Activated CD8-positive, alpha-beta T cell treated with anti-CD3 and anti-CD28 coated beads, Interleukin-2, amount 10 ng/mL, durations not matched to agents 7 days and 5 days (primary cell): ENCODE data around the gene KCNH1. TPM values are rescaled to one million over a fixed set of nuclear protein-coding genes. Genes with fewer than 3 reads are reported as not detected.
A peak's percentile ranks its signal among the peaks of the same experiment; 100 is the strongest.

Experiments used
- ATAC-seq: fragments of 150-1000 bp; cut with Tn5 transposase; one replicate; pipeline ENCODE4 v1.10.0; 2021; ENCODE audit warnings: moderate library complexity
- CTCF ChIA-PET: fragments of 350-600 bp; sonication (Branson Sonifier 250); formaldehyde crosslinking; loops from one replicate; lab custom pipeline; 2021; ENCODE audit warnings: antibody characterized with exemption; lab: Charles Lee
- POLR2A ChIA-PET: fragments of 350-600 bp; sonication (Branson Sonifier 250); formaldehyde crosslinking; loops from one replicate; lab custom pipeline; 2021; ENCODE audit warnings: antibody characterized with exemption; lab: Charles Lee
- DNase-seq: peaks from one replicate; pipeline ENCODE4 v3.0.0-alpha.2; 2020
- H3K27ac Mint-ChIP-seq: one replicate; pipeline ENCODE4 v1.8.0; 2021; ENCODE audit warnings: mild to moderate bottlenecking, mixed read lengths
- H3K27me3 Mint-ChIP-seq: one replicate; pipeline ENCODE4 v1.8.0; 2021; ENCODE audit warnings: low read depth, mixed read lengths
- H3K36me3 Mint-ChIP-seq: one replicate; pipeline ENCODE4 v1.8.0; 2021; ENCODE audit warnings: low read depth, mixed read lengths
- H3K4me1 Mint-ChIP-seq: one replicate; pipeline ENCODE4 v1.8.0; 2021; ENCODE audit warnings: low read depth, mixed read lengths
- H3K4me3 Mint-ChIP-seq: one replicate; pipeline ENCODE4 v1.8.0; 2021; ENCODE audit warnings: mild to moderate bottlenecking, mixed read lengths
- H3K9me3 Mint-ChIP-seq: one replicate; pipeline ENCODE4 v1.8.0; 2022; ENCODE audit warnings: mixed read lengths; ENCODE audit not compliant: insufficient read depth
- total RNA-seq, 2 experiments: library from RNA; stranded (reverse); gene quantifications; one replicate each; pipeline ENCODE4 v1.2.3, GENCODE V29; 2021

KCNH1 gene
- total RNA-seq, 2 experiments from 2014 or later, result not detected

DNA sequence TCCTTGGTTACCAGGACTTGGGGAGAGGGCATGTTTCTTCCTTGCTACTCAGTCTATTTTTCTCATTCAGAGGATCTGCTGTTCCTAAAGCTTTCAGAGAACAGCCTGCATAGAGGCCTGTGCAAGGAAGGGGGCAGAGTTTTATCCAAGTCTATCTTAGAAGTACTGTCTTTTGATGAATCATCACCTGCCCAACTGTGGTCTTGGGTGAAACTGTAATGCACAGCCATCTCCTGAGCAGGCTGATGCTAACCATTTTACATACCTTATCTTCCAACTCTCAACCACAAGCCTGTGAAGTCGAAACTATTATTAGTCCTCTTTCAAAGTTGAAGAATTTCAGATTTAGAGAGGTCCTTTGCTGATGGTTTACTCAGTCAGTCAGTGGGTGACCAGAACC is 437.2 kb downstream of the KCNH1 start:
- no peaks in the 10 kb centered on the region for H3K9me3 Mint-ChIP-seq
- H3K36me3 Mint-ChIP-seq, result no peaks in the 10 kb centered on the region
- ChIA-PET CTCF (interaction anchor here (0.9 kb wide), 1 partner anchor 248 kb away, joined by 3 read pairs; no protein-coding TSS in a partner anchor), POLR2A (interaction anchor here (1.0 kb wide), 1 partner anchor 13 kb away, joined by 3 read pairs; no protein-coding TSS in a partner anchor)
- peak overlapping the region; percentile 47 for H3K27ac Mint-ChIP-seq
- no peaks in the 10 kb centered on the region for H3K27me3 Mint-ChIP-seq
- peaks cover 39% of the 10 kb centered on the region for H3K4me1 Mint-ChIP-seq
- H3K4me3 Mint-ChIP-seq, result no peak overlapping the region
- peak; percentile 83 for ATAC-seq
- DNase-seq, result peak; percentile 66

DNA sequence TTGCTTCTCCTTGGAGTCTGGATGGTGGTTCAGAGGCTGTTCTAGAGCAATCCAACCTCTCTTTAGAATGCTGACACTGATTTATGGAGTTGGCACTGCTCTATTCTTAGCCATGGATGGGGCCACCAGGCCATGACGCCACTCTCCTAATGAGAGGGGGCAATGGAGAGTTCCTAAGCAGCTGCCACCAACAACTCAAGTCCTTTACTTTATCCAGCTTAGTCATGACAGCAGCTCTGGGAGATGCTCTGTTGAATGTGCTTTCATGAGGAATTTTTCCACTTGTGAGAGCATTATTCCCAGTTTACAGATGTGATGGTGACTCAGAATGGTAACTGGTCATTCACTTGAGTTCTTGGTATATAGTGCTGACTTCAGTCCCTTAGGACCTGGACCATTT is 438.9 kb downstream of the KCNH1 start:
- DNase-seq (no peak), ATAC-seq (no peak)
- Mint-ChIP-seq H3K27ac (no peak overlapping the region), H3K4me3 (no peak overlapping the region), H3K27me3 (no peaks in the 10 kb centered on the region), H3K4me1 (peaks cover 43% of the 10 kb centered on the region), H3K9me3 (no peaks in the 10 kb centered on the region), H3K36me3 (no peaks in the 10 kb centered on the region)
- POLR2A ChIA-PET, result no interaction called here
- CTCF ChIA-PET, result no interaction called here

DNA sequence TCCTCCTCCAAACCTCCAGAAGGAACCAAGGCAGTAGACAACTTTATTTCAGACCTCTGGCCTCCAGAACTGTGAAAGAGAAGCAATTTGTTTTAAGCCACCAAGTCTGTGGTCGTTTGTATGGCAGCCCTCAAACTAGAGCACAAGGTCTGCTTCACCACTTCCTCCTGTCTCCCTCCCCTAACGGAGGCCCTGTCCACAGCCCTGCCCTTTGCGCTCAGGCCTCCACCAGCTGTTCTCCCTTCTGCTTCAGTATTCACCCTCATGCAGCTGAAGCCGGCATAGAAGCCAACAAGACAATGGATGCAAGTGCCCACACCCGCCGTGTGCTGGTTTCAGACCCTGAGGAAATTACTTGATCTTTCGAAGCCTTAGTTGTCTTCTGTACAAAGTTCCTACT is 441.2 kb downstream of the KCNH1 start:
- DNase-seq, result peak; percentile 45
- ChIA-PET CTCF (no interaction called here), POLR2A (no interaction called here)
- H3K27ac Mint-ChIP-seq, result peak overlapping the region; percentile 83
- no peaks in the 10 kb centered on the region for H3K36me3 Mint-ChIP-seq
- no peak overlapping the region for H3K4me3 Mint-ChIP-seq
- no peaks in the 10 kb centered on the region for H3K9me3 Mint-ChIP-seq
- H3K27me3 Mint-ChIP-seq, result no peaks in the 10 kb centered on the region
- ATAC-seq, result peak; percentile 44
- peaks cover 48% of the 10 kb centered on the region for H3K4me1 Mint-ChIP-seq

- peaks cover 33% of the 10 kb centered on the region for H3K4me1 Mint-ChIP-seq
Measured at GRCh38 chr1:210691039-210691610, 442.8 kb downstream of the KCNH1 start.

DNA sequence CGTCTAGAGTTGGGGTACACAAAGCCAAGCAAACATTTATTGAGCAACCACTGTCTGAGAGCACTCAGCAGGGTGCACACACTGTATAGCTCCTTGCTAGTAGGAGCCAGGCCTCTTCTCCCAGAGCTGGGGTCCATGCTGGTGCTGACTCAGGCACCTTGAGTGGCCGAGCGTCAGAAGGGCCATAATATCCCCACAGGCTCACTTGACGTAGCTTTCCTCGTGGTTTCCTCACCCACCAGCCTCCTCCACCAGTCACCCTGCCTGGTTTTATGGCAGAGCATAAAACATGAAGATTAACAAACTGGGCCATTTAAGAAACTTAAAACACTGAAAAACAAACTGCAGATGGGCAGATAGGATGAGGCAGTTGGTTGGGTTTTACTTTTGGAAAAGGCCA is 443.7 kb downstream of the KCNH1 start:
- Mint-ChIP-seq H3K27ac (no peak overlapping the region), H3K27me3 (no peaks in the 10 kb centered on the region), H3K4me3 (no peak overlapping the region), H3K36me3 (no peaks in the 10 kb centered on the region), H3K4me1 (peaks cover 29% of the 10 kb centered on the region), H3K9me3 (no peaks in the 10 kb centered on the region)
- CTCF ChIA-PET, result no interaction called here
- DNase-seq (no peak), ATAC-seq (no peak)
- POLR2A ChIA-PET, result interaction anchor here (0.8 kb wide), 1 partner anchor 57 kb away, joined by 4 read pairs; no protein-coding TSS in a partner anchor

More at GRCh38 chr1:210691039-210691610, 442.8 kb downstream of the KCNH1 start:
- ChIA-PET CTCF (no interaction called here), POLR2A (no interaction called here)
- no peak overlapping the region for H3K4me3 Mint-ChIP-seq
- H3K9me3 Mint-ChIP-seq, result no peaks in the 10 kb centered on the region
- ATAC-seq (no peak), DNase-seq (no peak)
- H3K36me3 Mint-ChIP-seq, result no peaks in the 10 kb centered on the region
- no peaks in the 10 kb centered on the region for H3K27me3 Mint-ChIP-seq
- no peak overlapping the region for H3K27ac Mint-ChIP-seq

DNA sequence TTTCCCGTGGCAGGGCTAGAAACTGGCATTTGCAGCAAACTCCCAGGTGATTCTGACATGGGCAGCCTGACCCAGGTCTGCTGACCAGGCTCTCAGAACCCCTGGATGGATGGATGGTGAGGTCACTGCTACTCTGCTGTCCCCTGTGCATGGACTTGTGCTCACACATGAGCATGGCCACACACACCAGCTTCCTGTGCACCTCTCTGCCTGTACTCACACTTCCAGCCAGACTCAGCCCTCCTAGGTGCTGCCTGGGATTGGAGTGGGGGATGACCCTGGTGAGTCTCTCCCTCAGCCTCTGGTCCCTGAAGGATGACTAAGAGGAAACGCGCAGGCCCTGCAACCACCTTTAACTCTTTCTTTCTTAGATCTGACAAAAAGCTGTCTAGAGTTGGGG is 444.1 kb downstream of the KCNH1 start:
- Mint-ChIP-seq H3K27me3 (no peaks in the 10 kb centered on the region), H3K9me3 (no peaks in the 10 kb centered on the region), H3K4me3 (no peak overlapping the region), H3K36me3 (no peaks in the 10 kb centered on the region), H3K4me1 (peaks cover 29% of the 10 kb centered on the region), H3K27ac (no peak overlapping the region)
- no peak for DNase-seq
- ChIA-PET POLR2A (interaction anchor here (0.8 kb wide), 1 partner anchor 56 kb away, joined by 4 read pairs; no protein-coding TSS in a partner anchor), CTCF (no interaction called here)
- ATAC-seq, result no peak

DNA sequence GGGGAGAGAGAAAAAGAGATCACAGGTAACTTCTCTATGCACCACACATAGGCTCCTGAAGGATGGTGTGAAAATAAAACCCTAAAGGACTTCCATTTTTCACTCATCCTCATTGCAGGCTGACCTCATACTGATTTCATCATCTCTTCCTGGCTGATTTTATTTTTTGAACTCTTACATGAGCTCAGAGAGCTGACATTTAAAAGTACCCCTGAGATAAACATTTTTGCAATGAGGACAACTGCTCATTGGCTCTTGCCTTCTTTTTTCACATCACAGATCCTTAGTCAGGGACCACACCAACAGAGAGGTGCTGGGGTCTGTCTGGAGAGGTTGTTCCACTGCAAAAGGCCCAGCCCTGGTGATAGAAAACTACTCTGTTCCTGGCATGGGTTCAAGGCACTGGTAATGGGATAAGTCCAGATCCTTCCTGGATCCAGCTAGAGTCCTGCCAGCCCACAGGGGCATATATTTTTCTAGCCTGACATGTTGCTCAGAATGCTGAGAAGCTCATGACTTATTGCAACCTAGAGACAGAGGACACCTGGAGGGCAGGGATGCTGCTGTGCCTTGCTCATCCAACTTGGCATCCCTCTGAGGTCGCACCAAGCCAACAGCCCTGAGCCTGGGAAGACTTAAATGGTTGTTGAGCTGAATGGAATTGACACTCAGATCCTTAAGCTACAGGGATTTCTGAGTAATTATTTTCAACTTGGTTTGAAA is 445.3 kb downstream of the KCNH1 start:
- POLR2A ChIA-PET, result no interaction called here
- H3K36me3 Mint-ChIP-seq, result no peaks in the 10 kb centered on the region
- no peak overlapping the region for H3K4me3 Mint-ChIP-seq
- H3K27me3 Mint-ChIP-seq, result no peaks in the 10 kb centered on the region
- peaks cover 28% of the 10 kb centered on the region for H3K4me1 Mint-ChIP-seq
- no peak for DNase-seq
- no peak for ATAC-seq
- H3K27ac Mint-ChIP-seq, result no peak overlapping the region
- CTCF ChIA-PET, result no interaction called here
- H3K9me3 Mint-ChIP-seq, result no peaks in the 10 kb centered on the region

DNA sequence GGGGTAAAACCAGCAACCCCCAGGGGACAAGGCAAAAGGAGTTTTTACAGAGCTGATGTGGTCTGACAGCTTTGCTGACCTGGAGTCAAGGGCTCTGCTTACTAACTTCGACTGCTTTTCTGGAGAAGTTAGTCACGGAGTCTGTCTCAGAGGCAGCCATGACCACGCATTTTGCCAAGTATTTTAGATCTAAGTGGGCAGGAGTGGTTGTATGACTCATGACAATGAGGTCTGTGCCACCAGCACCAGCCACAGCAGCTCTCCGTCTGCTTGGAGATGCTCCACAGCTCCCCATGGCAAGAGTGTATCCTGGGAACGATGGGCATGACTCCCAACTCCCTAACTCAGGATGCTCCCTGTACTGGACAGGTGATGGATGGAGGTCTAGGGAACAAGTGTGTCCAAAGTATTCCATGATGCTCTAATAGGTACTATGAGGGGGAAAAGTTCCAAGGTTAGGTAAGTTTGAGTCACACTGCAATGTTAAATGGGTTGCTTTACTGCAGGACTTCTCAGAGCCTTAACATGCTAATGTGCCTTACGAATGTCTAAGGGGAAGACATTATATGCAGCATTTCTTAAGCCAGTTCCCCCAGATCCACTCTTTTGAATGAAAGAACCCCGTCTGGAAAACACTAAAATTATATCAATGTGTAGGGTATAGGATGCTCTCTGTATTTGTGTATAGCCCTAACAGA is 446.2 kb downstream of the KCNH1 start:
- no peaks in the 10 kb centered on the region for H3K27me3 Mint-ChIP-seq
- no peak for ATAC-seq
- no peak for DNase-seq
- H3K27ac Mint-ChIP-seq, result no peak overlapping the region
- ChIA-PET POLR2A (no interaction called here), CTCF (no interaction called here)
- peaks cover 19% of the 10 kb centered on the region for H3K4me1 Mint-ChIP-seq
- no peaks in the 10 kb centered on the region for H3K9me3 Mint-ChIP-seq
- no peaks in the 10 kb centered on the region for H3K36me3 Mint-ChIP-seq
- no peak overlapping the region for H3K4me3 Mint-ChIP-seq

DNA sequence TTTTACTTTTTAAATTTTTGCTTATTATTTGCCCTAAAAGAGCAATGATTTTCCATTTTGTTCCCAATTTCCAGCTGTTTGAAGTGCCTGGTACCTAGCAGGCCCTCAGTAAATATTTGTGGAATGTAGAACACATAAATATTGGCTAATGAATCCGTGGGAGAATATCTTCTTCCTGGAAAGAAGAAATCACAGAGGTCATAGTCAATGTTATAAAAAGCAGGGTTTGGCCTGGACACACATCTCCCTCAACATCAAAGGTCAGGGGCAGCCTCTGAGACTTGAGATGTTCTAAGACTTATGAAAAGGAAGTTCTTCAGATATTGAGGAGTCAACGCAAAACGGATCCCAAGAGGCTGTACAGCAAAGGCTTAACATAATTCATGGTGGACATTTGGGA is 447.1 kb downstream of the KCNH1 start:
- no peak overlapping the region for H3K4me3 Mint-ChIP-seq
- H3K27ac Mint-ChIP-seq, result no peak overlapping the region
- H3K36me3 Mint-ChIP-seq, result no peaks in the 10 kb centered on the region
- CTCF ChIA-PET, result no interaction called here
- ATAC-seq (no peak), DNase-seq (no peak)
- no peaks in the 10 kb centered on the region for H3K9me3 Mint-ChIP-seq
- POLR2A ChIA-PET, result no interaction called here
- H3K4me1 Mint-ChIP-seq, result peaks cover 10% of the 10 kb centered on the region
- no peaks in the 10 kb centered on the region for H3K27me3 Mint-ChIP-seq

- DNase-seq (no peak), ATAC-seq (no peak)
- no peaks in the 10 kb centered on the region for H3K36me3 Mint-ChIP-seq
- ChIA-PET CTCF (no interaction called here), POLR2A (no interaction called here)
- peaks cover 5% of the 10 kb centered on the region for H3K4me1 Mint-ChIP-seq
- H3K9me3 Mint-ChIP-seq, result no peaks in the 10 kb centered on the region
- no peak overlapping the region for H3K27ac Mint-ChIP-seq
- H3K27me3 Mint-ChIP-seq, result no peaks in the 10 kb centered on the region
- H3K4me3 Mint-ChIP-seq, result no peak overlapping the region
Measured at GRCh38 chr1:210685295-210685650, 448.7 kb downstream of the KCNH1 start.

- peaks cover 5% of the 10 kb centered on the region for H3K4me1 Mint-ChIP-seq
- ChIA-PET POLR2A (no interaction called here), CTCF (no interaction called here)
- H3K9me3 Mint-ChIP-seq, result no peaks in the 10 kb centered on the region
- H3K4me3 Mint-ChIP-seq, result no peak overlapping the region
- H3K36me3 Mint-ChIP-seq, result no peaks in the 10 kb centered on the region
- DNase-seq, result no peak
- no peak overlapping the region for H3K27ac Mint-ChIP-seq
- ATAC-seq, result no peak
- H3K27me3 Mint-ChIP-seq, result no peaks in the 10 kb centered on the region
Measured at GRCh38 chr1:210684466-210685294, 449.3 kb downstream of the KCNH1 start.
